OCI-LY1 (cell line): ENCODE measurements around the gene FBXO11.

Experiments
- H2AFZ ChIP-seq: fragments of 200-600 bp; sonication (generic), shearing (Covaris generic); 2 replicates; pipeline ENCODE4 v1.6.0; 2014; ENCODE audit warnings: antibody characterized with exemption, mild to moderate bottlenecking, low read length
- H3F3A ChIP-seq: fragments of 200-600 bp; sonication (generic), shearing (Covaris generic); 2 replicates; pipeline ENCODE4 v1.6.0; 2014; ENCODE audit warnings: mild to moderate bottlenecking, antibody characterized with exemption, low read length, moderate library complexity; ENCODE audit not compliant: insufficient read depth
- H3K27ac ChIP-seq: fragments of 200-600 bp; sonication (generic); 2 replicates; pipeline ENCODE4 v1.5.1; 2014; ENCODE audit warnings: low read length, mixed run types, mild to moderate bottlenecking, low read depth; ENCODE audit not compliant: poor library complexity, severe bottlenecking
- H3K27me3 ChIP-seq: fragments of 200-600 bp; sonication (generic); 2 replicates; pipeline ENCODE4 v1.6.0; 2014; ENCODE audit warnings: antibody characterized with exemption, mild to moderate bottlenecking, low read length, moderate library complexity; ENCODE audit not compliant: insufficient read depth
- H3K36me3 ChIP-seq: fragments of 200-600 bp; sonication (generic); 2 replicates; pipeline ENCODE4 v1.6.1; 2014; ENCODE audit warnings: mild to moderate bottlenecking, antibody characterized with exemption, low read length, moderate library complexity, mixed read lengths; ENCODE audit not compliant: insufficient read depth
- H3K4me1 ChIP-seq: fragments of 200-600 bp; sonication (generic); 2 replicates; pipeline ENCODE4 v1.5.1; 2014; ENCODE audit warnings: mild to moderate bottlenecking, low read length, moderate library complexity; ENCODE audit not compliant: insufficient read depth, severe bottlenecking
- H3K4me2 ChIP-seq: fragments of 200-600 bp; sonication (generic), shearing (Covaris generic); 2 replicates; pipeline ENCODE4 v1.6.1; 2014; ENCODE audit warnings: low read length
- H3K4me3 ChIP-seq: fragments of 200-600 bp; sonication (generic); 2 replicates; pipeline ENCODE4 v1.5.1; 2014; ENCODE audit warnings: low read length, low read depth, mild to moderate bottlenecking, mixed read lengths; ENCODE audit not compliant: poor library complexity, severe bottlenecking
- H3K79me2 ChIP-seq: fragments of 200-600 bp; shearing (Covaris generic); 2 replicates; pipeline ENCODE4 v1.6.1; 2016; ENCODE audit warnings: mixed run types, low read length, mixed read lengths; ENCODE audit not compliant: insufficient read depth
- H3K9ac ChIP-seq: fragments of 200-600 bp; sonication (generic), shearing (Covaris generic); 2 replicates; pipeline ENCODE4 v1.6.1; 2014; ENCODE audit warnings: mild to moderate bottlenecking, low read length, mixed read lengths
- H3K9me2 ChIP-seq: fragments of 200-600 bp; sonication (generic), shearing (Covaris generic); 2 replicates; pipeline ENCODE4 v1.6.1; 2014; ENCODE audit warnings: low read depth, mild to moderate bottlenecking, low read length, mixed read lengths
- H3K9me3 ChIP-seq: fragments of 200-600 bp; shearing (Covaris generic); 2 replicates; pipeline ENCODE4 v1.6.1; 2014; ENCODE audit warnings: low read length, mixed read lengths
- H4K20me1 ChIP-seq: fragments of 200-600 bp; sonication (generic), shearing (Covaris generic); 2 replicates; pipeline ENCODE4 v1.6.0; 2016; ENCODE audit warnings: mild to moderate bottlenecking, low read length; ENCODE audit not compliant: insufficient read depth
- EZH2 ChIP-seq: fragments of 200-600 bp; sonication (generic), shearing (Covaris generic); IDR thresholded peaks from 2 replicates; pipeline ENCODE4 v1.8.0; 2017; ENCODE audit warnings: borderline replicate concordance, mixed run types, mild to moderate bottlenecking, antibody characterized with exemption, low read length, moderate library complexity, mixed read lengths
- TF ChIP-seq, protein P1 (sequence below): fragments of 200-600 bp; sonication (generic), shearing (Covaris generic); IDR thresholded peaks from 2 replicates; pipeline ENCODE4 v1.5.1; 2017; ENCODE audit warnings: mild to moderate bottlenecking, antibody characterized with exemption, low read length, moderate library complexity, mixed read lengths

Gene FBXO11

DNA sequence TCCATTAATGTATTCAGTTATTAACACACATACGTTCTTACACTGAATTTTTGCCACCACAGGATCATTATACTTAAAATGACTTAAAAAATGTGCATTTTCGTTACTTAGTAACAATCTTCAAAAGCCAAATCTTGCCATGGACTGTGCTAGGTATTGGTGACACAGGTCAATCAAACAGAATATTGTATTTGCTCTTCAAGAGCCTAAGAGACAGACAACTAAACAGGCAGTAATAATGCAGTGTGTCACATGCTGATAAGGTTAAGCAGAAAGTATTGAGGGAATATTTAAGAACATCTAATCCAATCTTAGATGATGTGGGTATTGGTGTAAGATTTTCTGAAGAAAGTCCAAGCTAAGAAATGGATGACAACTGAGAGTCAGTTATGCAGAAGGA is 56.9 kb downstream of the FBXO11 start:
- Histone ChIP-seq H3K27me3 (no peaks in the 10 kb centered on the region), H3K4me3 (no peak overlapping the region), H3K9me2 (no peaks in the 10 kb centered on the region), H3K4me2 (no peak overlapping the region), H3K4me1 (no peaks in the 10 kb centered on the region), H3K36me3 (peaks cover 7% of the 10 kb centered on the region; the same call in 1 of the 2 replicates), H3K79me2 (peaks cover 85% of the 10 kb centered on the region), H3K9ac (no peak overlapping the region), H4K20me1 (0 out of 2 replicates have a peak, but pooled peaks cover 3% of the 10 kb centered on the region), H2AFZ (no peak overlapping the region), H3K27ac (no peak overlapping the region), H3F3A (no peaks in the 10 kb centered on the region), H3K9me3 (no peaks in the 10 kb centered on the region)
- no peak for TF ChIP-seq EZH2
- TF ChIP-seq, protein P1, sequence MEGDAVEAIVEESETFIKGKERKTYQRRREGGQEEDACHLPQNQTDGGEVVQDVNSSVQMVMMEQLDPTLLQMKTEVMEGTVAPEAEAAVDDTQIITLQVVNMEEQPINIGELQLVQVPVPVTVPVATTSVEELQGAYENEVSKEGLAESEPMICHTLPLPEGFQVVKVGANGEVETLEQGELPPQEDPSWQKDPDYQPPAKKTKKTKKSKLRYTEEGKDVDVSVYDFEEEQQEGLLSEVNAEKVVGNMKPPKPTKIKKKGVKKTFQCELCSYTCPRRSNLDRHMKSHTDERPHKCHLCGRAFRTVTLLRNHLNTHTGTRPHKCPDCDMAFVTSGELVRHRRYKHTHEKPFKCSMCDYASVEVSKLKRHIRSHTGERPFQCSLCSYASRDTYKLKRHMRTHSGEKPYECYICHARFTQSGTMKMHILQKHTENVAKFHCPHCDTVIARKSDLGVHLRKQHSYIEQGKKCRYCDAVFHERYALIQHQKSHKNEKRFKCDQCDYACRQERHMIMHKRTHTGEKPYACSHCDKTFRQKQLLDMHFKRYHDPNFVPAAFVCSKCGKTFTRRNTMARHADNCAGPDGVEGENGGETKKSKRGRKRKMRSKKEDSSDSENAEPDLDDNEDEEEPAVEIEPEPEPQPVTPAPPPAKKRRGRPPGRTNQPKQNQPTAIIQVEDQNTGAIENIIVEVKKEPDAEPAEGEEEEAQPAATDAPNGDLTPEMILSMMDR: no peak

DNA sequence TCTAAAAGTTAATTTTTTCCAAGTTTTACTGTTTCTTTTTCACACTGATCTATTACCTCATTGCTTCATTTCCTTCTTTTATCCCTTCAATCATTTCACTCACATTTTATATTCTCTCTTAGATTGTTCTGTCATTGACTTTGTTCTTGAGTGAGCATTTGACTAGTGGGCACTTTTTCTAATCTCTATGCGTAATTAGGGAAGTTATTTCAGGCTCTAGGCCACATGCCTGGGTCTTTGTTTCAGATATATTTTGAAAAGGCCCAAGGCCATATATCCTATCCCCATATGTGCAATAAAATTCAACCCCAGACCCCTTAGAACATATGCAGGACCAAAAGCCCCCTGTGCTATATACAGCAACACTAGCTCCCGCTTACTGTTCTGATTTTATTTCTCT is 62.1 kb downstream of the FBXO11 start:
- peaks cover 71% of the 10 kb centered on the region for H3K79me2 ChIP-seq
- no peaks in the 10 kb centered on the region for H3K9me2 ChIP-seq
- H3K27ac ChIP-seq: no peak overlapping the region
- H3K4me2 ChIP-seq: no peak overlapping the region
- H3F3A ChIP-seq: no peaks in the 10 kb centered on the region
- no peaks in the 10 kb centered on the region for H3K27me3 ChIP-seq
- no peak overlapping the region for H3K9ac ChIP-seq
- H3K4me1 ChIP-seq: no peaks in the 10 kb centered on the region
- H3K4me3 ChIP-seq: no peak overlapping the region
- peaks cover 13% of the 10 kb centered on the region for H3K36me3 ChIP-seq
- no peaks in the 10 kb centered on the region for H3K9me3 ChIP-seq
- no peak for TF ChIP-seq EZH2
- TF ChIP-seq, protein P1: no peak
- H2AFZ ChIP-seq: no peak overlapping the region
- 0 out of 2 replicates have a peak, but pooled peaks cover 3% of the 10 kb centered on the region for H4K20me1 ChIP-seq

DNA sequence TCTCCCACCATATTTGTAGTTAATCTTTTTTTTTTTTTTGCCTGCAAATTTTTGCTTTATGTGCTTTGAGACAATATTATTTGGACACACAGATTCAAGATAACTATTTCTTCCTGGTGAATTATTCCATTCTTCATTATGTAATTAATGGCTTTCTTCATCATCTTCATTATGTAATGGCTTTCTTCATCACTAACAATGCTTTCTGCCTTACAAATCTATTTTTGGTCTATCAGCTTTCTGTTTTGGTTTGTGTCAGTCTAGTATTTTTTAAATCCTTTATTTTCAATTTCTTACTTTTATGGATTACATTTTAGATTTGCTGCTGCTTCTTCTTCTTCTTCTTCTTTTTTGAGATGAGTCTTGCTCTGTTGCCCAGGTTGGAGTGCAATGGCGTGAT is 62.9 kb downstream of the FBXO11 start:
- no peak for TF ChIP-seq EZH2
- TF ChIP-seq, protein P1: no peak
- no peaks in the 10 kb centered on the region for H3F3A ChIP-seq
- H3K4me1 ChIP-seq: no peaks in the 10 kb centered on the region
- H3K27me3 ChIP-seq: no peaks in the 10 kb centered on the region
- H2AFZ ChIP-seq: no peak overlapping the region
- H3K9me2 ChIP-seq: no peaks in the 10 kb centered on the region
- no peaks in the 10 kb centered on the region for H3K9me3 ChIP-seq
- H4K20me1 ChIP-seq: no peaks in the 10 kb centered on the region
- no peak overlapping the region for H3K27ac ChIP-seq
- H3K9ac ChIP-seq: no peak overlapping the region
- peaks cover 64% of the 10 kb centered on the region for H3K79me2 ChIP-seq
- H3K36me3 ChIP-seq: peaks cover 16% of the 10 kb centered on the region
- no peak overlapping the region for H3K4me3 ChIP-seq
- H3K4me2 ChIP-seq: no peak overlapping the region
